GM21786 (cell line): ENCODE results near the gene PADI4.
"Not testable (repeated sequence)": the region's sequence is repeated elsewhere in the genome, so short reads cannot be mapped to it uniquely, and the experiment has no call there.

Source experiments
- ATAC-seq: cut with Tn5 transposase; IDR thresholded peaks from one replicate; pipeline ENCODE4 v1.9.1; 2021; ENCODE audit not compliant: unreplicated experiment

PADI4 gene

GRCh38 chr1:17375651-17376050 lies 67.7 kb downstream of the PADI4 start:
- no peak for ATAC-seq

GRCh38 chr1:17377325-17377953 lies 69.4 kb downstream of the PADI4 start:
- ATAC-seq, result no peak

- no peak for ATAC-seq
These were observed 73.2 kb downstream of the PADI4 start for GRCh38 chr1:17381161-17381560.

GRCh38 chr1:17392199-17392740 lies 84.3 kb downstream of the PADI4 start:
- no peak for ATAC-seq

- ATAC-seq, result no peak
These were observed 85.2 kb downstream of the PADI4 start for GRCh38 chr1:17393230-17393629.

GRCh38 chr1:17397910-17398695 lies 90.1 kb downstream of the PADI4 start:
- ATAC-seq, result no peak

GRCh38 chr1:17400725-17401341 lies 92.8 kb downstream of the PADI4 start:
- ATAC-seq, result no peak

GRCh38 chr1:17401841-17402240 lies 93.8 kb downstream of the PADI4 start:
- ATAC-seq, result no peak

GRCh38 chr1:17403081-17403480 lies 95.1 kb downstream of the PADI4 start:
- no peak for ATAC-seq

- no peak for ATAC-seq
These were observed 96.2 kb downstream of the PADI4 start for GRCh38 chr1:17404034-17404684.

- ATAC-seq, result no peak
These were observed 96.8 kb downstream of the PADI4 start for GRCh38 chr1:17404820-17405219.

- no peak for ATAC-seq
These were observed 98.1 kb downstream of the PADI4 start for GRCh38 chr1:17405898-17406759.

GRCh38 chr1:17406760-17407475 lies 98.9 kb downstream of the PADI4 start:
- ATAC-seq, result not testable (repeated sequence)

- not testable (repeated sequence) for ATAC-seq
These were observed 100.0 kb downstream of the PADI4 start for GRCh38 chr1:17407786-17408514.

GRCh38 chr1:17409391-17409811 lies 101.4 kb downstream of the PADI4 start:
- ATAC-seq, result no peak

GRCh38 chr1:17412093-17412870 lies 104.3 kb downstream of the PADI4 start:
- ATAC-seq, result no peak
